ENCODE data around the gene SWAP70. TPM values are rescaled to one million over a fixed set of nuclear protein-coding genes. Genes with fewer than 3 reads are reported as not detected.
A peak's percentile ranks its signal among the peaks of the same experiment; 100 is the strongest.

SWAP70 gene
- total RNA-seq, 3 donors from 2014 or later (not counting 1 experiment from before 2014, with no cell fraction given) = 11.8 to 14.0 (median 11.9) TPM

DNA sequence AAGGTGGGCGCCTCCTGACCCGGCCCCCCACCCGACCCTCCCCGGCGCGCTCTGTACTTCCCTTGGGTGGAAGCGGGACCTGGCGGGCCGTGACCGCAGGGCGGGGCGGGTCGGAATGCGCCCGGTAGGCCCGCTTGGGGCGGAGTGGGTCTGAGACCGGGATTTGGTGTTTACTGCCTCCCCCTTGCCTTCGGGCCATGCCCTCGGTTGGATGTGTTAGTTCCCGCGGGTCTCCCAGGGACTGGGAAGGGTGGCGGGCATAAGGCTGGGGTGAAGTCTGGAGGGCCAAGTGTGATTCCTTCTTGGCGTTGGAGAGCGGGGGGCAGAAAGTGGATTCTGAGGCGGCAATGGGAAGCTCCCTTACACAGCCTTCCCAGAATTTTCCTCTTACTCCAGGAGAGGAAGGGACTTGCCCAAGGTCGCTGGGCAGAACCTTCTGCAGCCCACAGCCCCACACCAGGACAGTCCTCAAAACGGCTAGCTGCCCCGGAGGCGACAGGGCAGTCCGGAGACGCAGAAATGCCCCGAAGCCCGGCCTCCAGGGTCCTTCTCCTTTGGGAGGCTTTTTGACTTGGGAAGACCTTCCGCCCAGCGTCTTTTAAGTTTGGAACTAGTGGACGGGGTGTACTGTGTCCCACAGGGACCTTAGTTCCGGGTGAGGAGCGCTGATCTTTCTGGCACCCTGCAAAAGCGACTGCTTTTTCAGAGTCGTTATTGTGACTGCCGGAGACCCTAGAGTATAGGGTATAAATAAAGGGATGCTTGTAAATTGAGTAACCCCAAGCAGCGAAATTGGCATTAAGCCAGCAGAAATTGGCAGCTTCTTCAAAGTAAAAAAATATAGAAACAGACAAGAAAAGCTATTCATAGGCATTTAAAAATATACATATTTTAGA is 647 bp downstream of the SWAP70 start:
- TF ChIP-seq, protein P1, sequence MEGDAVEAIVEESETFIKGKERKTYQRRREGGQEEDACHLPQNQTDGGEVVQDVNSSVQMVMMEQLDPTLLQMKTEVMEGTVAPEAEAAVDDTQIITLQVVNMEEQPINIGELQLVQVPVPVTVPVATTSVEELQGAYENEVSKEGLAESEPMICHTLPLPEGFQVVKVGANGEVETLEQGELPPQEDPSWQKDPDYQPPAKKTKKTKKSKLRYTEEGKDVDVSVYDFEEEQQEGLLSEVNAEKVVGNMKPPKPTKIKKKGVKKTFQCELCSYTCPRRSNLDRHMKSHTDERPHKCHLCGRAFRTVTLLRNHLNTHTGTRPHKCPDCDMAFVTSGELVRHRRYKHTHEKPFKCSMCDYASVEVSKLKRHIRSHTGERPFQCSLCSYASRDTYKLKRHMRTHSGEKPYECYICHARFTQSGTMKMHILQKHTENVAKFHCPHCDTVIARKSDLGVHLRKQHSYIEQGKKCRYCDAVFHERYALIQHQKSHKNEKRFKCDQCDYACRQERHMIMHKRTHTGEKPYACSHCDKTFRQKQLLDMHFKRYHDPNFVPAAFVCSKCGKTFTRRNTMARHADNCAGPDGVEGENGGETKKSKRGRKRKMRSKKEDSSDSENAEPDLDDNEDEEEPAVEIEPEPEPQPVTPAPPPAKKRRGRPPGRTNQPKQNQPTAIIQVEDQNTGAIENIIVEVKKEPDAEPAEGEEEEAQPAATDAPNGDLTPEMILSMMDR (IDR thresholded peaks at IDR 0.05) = no peak
- DNase-seq (peak; percentile 36 to 48), ATAC-seq (peak in 2 of 3 donors; percentile 48 to 52)
- H3K36me3 ChIP-seq (ENCODE audit: control insufficient read depth, insufficient read depth, low read length) = no peaks in the 10 kb centered on the region
- H3K4me1 ChIP-seq (ENCODE audit: control insufficient read depth, insufficient read depth, low read length) = peaks cover 14% of the 10 kb centered on the region
- Mint-ChIP-seq H3K4me1 (peaks cover 22 to 26% of the 10 kb centered on the region in 2 donors), H3K36me3 (no peaks in the 10 kb centered on the region), H3K9me3 (peaks cover 2 to 5% of the 10 kb centered on the region in 2 donors), H3K27ac (peak overlapping the region; percentile 67 to 89), H3K27me3 (ENCODE audit: low read depth in 2 of 2) (peaks cover 6 to 8% of the 10 kb centered on the region in 2 donors), H3K4me3 (peak overlapping the region; percentile 89)
- H3K9me3 ChIP-seq (ENCODE audit: control insufficient read depth, insufficient read depth, low read length) = peaks cover 6% of the 10 kb centered on the region
- peak overlapping the region; percentile 48 for H3K27ac ChIP-seq (ENCODE audit: low read length)
- H3K4me3 ChIP-seq (ENCODE audit: low read length) = peak overlapping the region; percentile 55
- 2% methylated on average over 39 of the region's 43 CpGs for WGBS (ENCODE audit: insufficient coverage)
- no peaks in the 10 kb centered on the region for H3K27me3 ChIP-seq (ENCODE audit: control insufficient read depth, insufficient read depth, low read length)
- intact Hi-C loops (cut with micrococcal nuclease) = loop anchor here (5.0 kb wide), 1 partner anchor 83 kb away; no protein-coding TSS in a partner anchor

DNA sequence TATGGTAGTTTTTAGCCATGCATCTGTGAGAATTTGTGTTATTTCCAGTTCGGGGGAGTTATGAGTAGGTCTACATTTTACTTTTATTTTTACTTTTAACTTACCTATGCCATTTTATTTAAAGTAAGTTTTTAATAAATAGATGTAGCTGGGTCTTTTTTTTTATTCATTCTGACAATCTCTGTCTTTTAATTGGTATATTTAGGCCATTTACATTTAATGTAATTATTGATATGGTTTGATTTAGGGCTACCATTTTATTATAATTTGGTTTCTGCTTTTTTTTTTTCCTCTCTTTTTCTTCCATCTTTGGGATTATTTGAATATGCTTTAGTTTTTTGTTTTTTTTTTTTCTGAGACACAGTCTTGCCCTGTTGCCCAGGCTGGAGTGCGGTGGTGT is 1.9 kb downstream of the SWAP70 start:
- Histone ChIP-seq H3K9me3 (ENCODE audit: control insufficient read depth, insufficient read depth, low read length) (peaks cover 6% of the 10 kb centered on the region), H3K36me3 (ENCODE audit: control insufficient read depth, insufficient read depth, low read length) (no peaks in the 10 kb centered on the region), H3K27ac (ENCODE audit: low read length) (no peak overlapping the region), H3K4me3 (ENCODE audit: low read length) (peak overlapping the region; percentile 55), H3K4me1 (ENCODE audit: control insufficient read depth, insufficient read depth, low read length) (peaks cover 14% of the 10 kb centered on the region), H3K27me3 (ENCODE audit: control insufficient read depth, insufficient read depth, low read length) (no peaks in the 10 kb centered on the region)
- Mint-ChIP-seq H3K27me3 (ENCODE audit: low read depth in 2 of 2) (peaks cover under 1 to 5% of the 10 kb centered on the region in 2 donors), H3K4me3 (peak overlapping the region; percentile 89), H3K27ac (peak overlapping the region; percentile 55 to 67), H3K9me3 (peaks cover 2 to 5% of the 10 kb centered on the region in 2 donors), H3K4me1 (peaks cover 26 to 31% of the 10 kb centered on the region in 2 donors), H3K36me3 (no peaks in the 10 kb centered on the region)
- intact Hi-C loops (cut with micrococcal nuclease) = no loop called here
- WGBS (ENCODE audit: insufficient coverage) = 93% methylated on average over 1 of the region's 2 CpGs
- TF ChIP-seq, protein P1 (IDR thresholded peaks at IDR 0.05) = no peak
- no peak for DNase-seq
- no peak for ATAC-seq

DNA sequence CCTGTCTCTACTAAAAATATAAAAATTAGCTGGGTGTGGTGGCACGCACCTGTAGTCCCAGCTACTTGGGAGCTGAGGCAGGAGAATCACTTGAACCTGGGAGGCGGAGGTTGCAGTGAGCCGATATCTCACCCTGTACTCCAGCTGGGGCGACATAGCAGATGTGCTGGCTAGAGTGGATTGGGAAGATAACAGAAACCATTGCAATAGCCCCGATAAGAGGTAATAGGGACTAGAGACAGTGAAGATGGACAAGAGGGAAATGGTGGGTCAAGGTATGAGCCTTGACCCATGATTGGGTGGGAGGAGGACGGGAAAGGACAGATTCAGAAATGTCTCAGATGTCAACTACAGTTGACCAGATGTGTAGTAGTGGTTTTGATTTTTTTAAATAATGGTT is 6.1 kb downstream of the SWAP70 start:
- peaks cover 6% of the 10 kb centered on the region for H3K9me3 ChIP-seq (ENCODE audit: control insufficient read depth, insufficient read depth, low read length)
- Mint-ChIP-seq H3K9me3 (peaks cover 2 to 5% of the 10 kb centered on the region in 2 donors), H3K4me1 (peaks cover 16 to 17% of the 10 kb centered on the region in 2 donors), H3K27ac (no peak overlapping the region), H3K36me3 (no peaks in the 10 kb centered on the region), H3K27me3 (ENCODE audit: low read depth in 2 of 2) (no peaks in the 10 kb centered on the region), H3K4me3 (no peak overlapping the region)
- no peaks in the 10 kb centered on the region for H3K4me1 ChIP-seq (ENCODE audit: control insufficient read depth, insufficient read depth, low read length)
- no peak overlapping the region for H3K27ac ChIP-seq (ENCODE audit: low read length)
- ATAC-seq = no peak
- intact Hi-C loops (cut with micrococcal nuclease) = no loop called here
- no peak for DNase-seq
- no peaks in the 10 kb centered on the region for H3K27me3 ChIP-seq (ENCODE audit: control insufficient read depth, insufficient read depth, low read length)
- no peaks in the 10 kb centered on the region for H3K36me3 ChIP-seq (ENCODE audit: control insufficient read depth, insufficient read depth, low read length)
- WGBS (ENCODE audit: insufficient coverage) = 80% methylated on average over 6 of the region's 6 CpGs
- TF ChIP-seq, protein P1 (IDR thresholded peaks at IDR 0.05) = no peak
- no peak overlapping the region for H3K4me3 ChIP-seq (ENCODE audit: low read length)

Data from natural killer cell (primary cell).